ENCODE data around the gene IL22. TPM values are rescaled to one million over a fixed set of nuclear protein-coding genes. Genes with fewer than 3 reads are reported as not detected.

The IL22 gene
- total and polyA plus RNA-seq, 7 donors, result 1.2 TPM; not detected in 6

DNA sequence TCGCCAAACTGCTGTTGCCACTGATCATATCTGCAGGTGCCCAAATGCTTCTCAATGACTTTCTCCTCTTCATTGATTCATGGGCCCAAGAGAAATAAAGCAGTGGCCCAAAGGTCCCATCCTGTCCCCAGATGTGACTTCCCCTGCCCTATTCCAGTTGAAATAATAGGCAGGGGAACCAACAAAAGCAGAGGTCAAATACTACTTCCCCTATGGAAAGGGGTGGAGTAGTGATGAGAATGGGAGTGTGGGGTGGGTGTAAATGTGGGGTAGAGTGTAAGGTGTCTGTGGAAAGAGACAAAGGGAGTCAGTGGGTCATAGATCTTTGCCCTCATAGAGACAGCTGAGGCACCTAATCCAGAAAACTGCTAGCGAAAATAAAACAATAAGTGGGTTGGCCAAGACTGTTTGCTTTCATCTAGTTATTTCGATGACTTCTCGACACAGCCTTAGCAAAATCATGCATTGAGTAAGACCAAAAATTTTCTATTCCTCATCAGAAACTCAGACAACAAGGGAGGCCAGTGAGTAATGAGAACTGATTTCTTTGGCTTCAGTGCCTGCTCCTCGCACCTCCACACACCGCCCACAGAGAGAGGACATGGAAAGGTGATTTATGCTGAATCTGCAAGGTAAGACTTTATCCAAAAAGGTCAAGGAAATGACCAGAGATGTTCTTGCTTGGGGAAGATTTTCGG lies 10.9 kb upstream of the IL22 start:
- Histone ChIP-seq H3K4me3 (no peak overlapping the region), H3K36me3 (no peaks in the 10 kb centered on the region), H3K27ac (no peak overlapping the region), H3K4me1 (no peaks in the 10 kb centered on the region), H3K27me3 (no peaks in the 10 kb centered on the region), H3K9me3 (no peaks in the 10 kb centered on the region)
- TF ChIP-seq POLR2AphosphoS5 (IDR thresholded peaks at IDR 0.05) (no peak), POLR2A (IDR thresholded peaks at IDR 0.05) (no peak)
- TF ChIP-seq, protein P1, sequence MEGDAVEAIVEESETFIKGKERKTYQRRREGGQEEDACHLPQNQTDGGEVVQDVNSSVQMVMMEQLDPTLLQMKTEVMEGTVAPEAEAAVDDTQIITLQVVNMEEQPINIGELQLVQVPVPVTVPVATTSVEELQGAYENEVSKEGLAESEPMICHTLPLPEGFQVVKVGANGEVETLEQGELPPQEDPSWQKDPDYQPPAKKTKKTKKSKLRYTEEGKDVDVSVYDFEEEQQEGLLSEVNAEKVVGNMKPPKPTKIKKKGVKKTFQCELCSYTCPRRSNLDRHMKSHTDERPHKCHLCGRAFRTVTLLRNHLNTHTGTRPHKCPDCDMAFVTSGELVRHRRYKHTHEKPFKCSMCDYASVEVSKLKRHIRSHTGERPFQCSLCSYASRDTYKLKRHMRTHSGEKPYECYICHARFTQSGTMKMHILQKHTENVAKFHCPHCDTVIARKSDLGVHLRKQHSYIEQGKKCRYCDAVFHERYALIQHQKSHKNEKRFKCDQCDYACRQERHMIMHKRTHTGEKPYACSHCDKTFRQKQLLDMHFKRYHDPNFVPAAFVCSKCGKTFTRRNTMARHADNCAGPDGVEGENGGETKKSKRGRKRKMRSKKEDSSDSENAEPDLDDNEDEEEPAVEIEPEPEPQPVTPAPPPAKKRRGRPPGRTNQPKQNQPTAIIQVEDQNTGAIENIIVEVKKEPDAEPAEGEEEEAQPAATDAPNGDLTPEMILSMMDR (IDR thresholded peaks at IDR 0.05), result no peak
- WGBS, 2 donors, result 93 to 95% methylated on average over 7 of the region's 7 CpGs
- no peak for DNase-seq
- intact Hi-C loops (cut with DNase I), result no loop called here

DNA sequence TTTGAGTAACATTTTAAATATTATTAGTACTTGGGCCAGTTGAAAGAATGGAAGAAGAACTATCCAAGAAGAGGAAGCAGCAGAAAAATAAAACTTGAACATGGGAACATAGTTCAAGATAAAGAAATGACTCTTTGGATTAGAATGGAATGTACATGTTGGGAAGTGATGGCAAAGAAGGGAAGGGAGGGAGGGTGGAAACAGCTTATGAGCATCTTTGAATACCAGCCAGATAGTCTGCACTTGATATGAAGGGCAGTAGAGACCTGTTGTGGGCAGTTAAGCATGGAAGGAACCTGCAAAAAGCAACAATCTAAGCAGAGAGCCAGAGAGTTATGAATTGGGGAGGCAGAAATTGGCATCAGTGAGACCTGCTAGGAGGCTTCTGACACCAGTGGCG lies 10.0 kb upstream of the IL22 start:
- TF ChIP-seq POLR2AphosphoS5 (IDR thresholded peaks at IDR 0.05) (no peak), EP300 (IDR thresholded peaks at IDR 0.05) (no peak), POLR2A (IDR thresholded peaks at IDR 0.05) (no peak)
- TF ChIP-seq, protein P1 (IDR thresholded peaks at IDR 0.05), result no peak
- Histone ChIP-seq H3K4me1 (no peaks in the 10 kb centered on the region), H3K27me3 (no peaks in the 10 kb centered on the region), H3K4me3 (no peak overlapping the region), H3K9me3 (no peaks in the 10 kb centered on the region), H3K27ac (no peak overlapping the region), H3K36me3 (no peaks in the 10 kb centered on the region)
- 69 to 87% methylated on average over 1 of the region's 1 CpG for WGBS, 2 donors
- DNase-seq, result no peak
- intact Hi-C loops (cut with DNase I), result no loop called here

DNA sequence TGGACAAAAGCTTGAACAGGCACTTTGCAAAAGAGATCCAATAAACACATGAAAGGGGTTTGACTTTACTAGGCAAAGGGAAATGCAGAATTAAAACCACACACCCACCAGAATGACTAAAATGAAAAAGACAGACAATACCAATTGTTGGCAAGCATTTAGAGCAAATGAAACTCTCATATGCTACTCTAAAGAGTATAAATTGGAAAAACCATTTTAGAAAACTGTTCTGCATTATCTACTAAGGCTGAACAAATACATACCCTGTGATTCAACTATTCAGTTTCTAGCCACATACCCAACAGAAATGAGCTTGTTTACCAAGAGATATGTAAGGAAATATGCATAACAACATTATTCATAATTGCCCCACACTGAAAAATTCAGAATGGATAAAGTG lies 8.5 kb upstream of the IL22 start:
- intact Hi-C loops (cut with DNase I), result no loop called here
- Histone ChIP-seq H3K27ac (no peak overlapping the region), H3K4me3 (no peak overlapping the region), H3K27me3 (no peaks in the 10 kb centered on the region), H3K4me1 (no peaks in the 10 kb centered on the region), H3K9me3 (no peaks in the 10 kb centered on the region), H3K36me3 (no peaks in the 10 kb centered on the region)
- DNase-seq, result no peak
- no peak for TF ChIP-seq POLR2A (IDR thresholded peaks at IDR 0.05)
- no peak for TF ChIP-seq POLR2AphosphoS5 (IDR thresholded peaks at IDR 0.05)

DNA sequence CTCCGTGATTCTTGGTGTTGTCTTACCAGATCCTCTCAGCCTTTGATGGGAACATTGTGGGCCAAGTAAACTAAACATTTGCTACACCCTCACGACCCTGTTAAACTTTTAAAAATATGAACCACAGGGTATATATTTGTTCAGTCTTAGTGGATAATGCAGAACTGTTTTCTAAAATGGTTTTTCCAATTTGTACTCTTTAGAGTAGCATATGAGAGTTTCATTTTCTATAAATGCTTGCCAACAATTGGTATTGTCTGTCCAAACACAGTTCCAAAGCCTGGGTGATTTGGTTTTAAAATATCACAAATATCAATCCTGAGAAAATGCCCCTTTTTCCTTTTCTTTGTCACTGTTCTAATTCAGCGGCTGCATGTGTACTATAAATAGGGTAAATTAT lies 6.7 kb upstream of the IL22 start:
- intact Hi-C loops (cut with DNase I), result no loop called here
- no peak for DNase-seq
- Histone ChIP-seq H3K4me3 (no peak overlapping the region), H3K4me1 (no peaks in the 10 kb centered on the region), H3K36me3 (no peaks in the 10 kb centered on the region), H3K27me3 (no peaks in the 10 kb centered on the region), H3K9me3 (no peaks in the 10 kb centered on the region), H3K27ac (no peak overlapping the region)
- 73 to 78% methylated on average over 3 of the region's 3 CpGs for WGBS, 2 donors
- no peak for TF ChIP-seq EP300 (IDR thresholded peaks at IDR 0.05)
- TF ChIP-seq, protein P1 (IDR thresholded peaks at IDR 0.05), result no peak
- TF ChIP-seq POLR2A (IDR thresholded peaks at IDR 0.05), result no peak
- TF ChIP-seq POLR2AphosphoS5 (IDR thresholded peaks at IDR 0.05), result no peak

DNA sequence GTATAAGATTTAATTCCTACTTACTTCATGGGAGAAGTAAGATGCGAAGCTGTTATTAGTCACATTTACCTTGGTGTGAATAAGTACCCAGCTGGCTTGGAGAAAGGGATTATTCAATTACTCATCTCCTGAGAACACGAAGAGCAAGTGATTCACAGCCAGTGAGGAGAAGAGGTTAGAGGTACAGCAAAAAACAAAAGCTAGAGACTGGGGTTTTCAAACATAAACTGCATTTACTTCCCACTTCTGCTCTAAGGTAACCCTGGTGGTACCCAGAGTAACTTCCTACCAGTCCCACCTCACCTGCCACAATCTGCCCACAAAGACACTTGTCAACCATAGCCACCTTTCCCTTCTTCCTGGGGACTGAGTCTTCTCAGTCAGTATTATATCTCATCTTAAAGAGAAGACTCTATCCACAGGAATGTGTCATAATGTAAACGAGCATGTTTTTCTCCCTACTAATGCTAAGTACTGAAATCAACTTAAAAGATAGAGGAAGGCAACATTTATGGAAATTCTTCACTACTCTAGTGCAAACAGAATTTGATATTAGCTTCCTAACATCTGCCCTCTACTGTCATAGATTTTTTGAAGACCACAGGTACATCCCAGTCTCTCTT lies 6.0 kb upstream of the IL22 start:
- intact Hi-C loops (cut with DNase I), result no loop called here
- H3K27me3 ChIP-seq, result no peaks in the 10 kb centered on the region
- 65 to 69% methylated on average over 3 of the region's 3 CpGs for WGBS, 2 donors
- H3K4me1 ChIP-seq, result no peaks in the 10 kb centered on the region
- no peak for DNase-seq
- no peaks in the 10 kb centered on the region for H3K36me3 ChIP-seq
- H3K4me3 ChIP-seq, result no peak overlapping the region
- no peaks in the 10 kb centered on the region for H3K9me3 ChIP-seq
- TF ChIP-seq, protein P1 (IDR thresholded peaks at IDR 0.05), result no peak
- no peak for TF ChIP-seq EP300 (IDR thresholded peaks at IDR 0.05)
- no peak for TF ChIP-seq POLR2AphosphoS5 (IDR thresholded peaks at IDR 0.05)
- no peak for TF ChIP-seq POLR2A (IDR thresholded peaks at IDR 0.05)
- H3K27ac ChIP-seq, result no peak overlapping the region
